ENCODE data around the gene EMP3. TPM values are rescaled to one million over a fixed set of nuclear protein-coding genes. Genes with fewer than 3 reads are reported as not detected.
A peak's percentile ranks its signal among the peaks of the same experiment; 100 is the strongest.

The EMP3 gene
- total RNA-seq, 1 experiment from 2014 or later, result 171 TPM

DNA sequence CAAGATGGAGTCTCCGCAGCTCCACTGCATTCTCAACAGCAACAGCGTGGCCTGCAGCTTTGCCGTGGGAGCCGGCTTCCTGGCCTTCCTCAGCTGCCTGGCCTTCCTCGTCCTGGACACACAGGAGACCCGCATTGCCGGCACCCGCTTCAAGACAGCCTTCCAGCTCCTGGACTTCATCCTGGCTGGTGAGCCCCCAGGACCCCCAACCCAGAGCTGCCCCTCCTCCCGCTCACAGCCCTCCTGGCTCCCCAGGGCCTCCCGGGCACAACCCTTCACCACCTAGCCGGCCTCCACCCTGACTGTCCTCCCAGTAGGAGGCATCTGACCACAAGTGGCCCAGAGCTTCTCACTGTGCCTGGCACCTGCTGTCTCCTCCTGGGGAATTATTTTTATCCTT, 48.2 kb downstream of the EMP3 start:
- no peak overlapping the region for H3K4me3 ChIP-seq (ENCODE audit: low read depth in 2 of 2, low read length in 2 of 2)
- in situ Hi-C loops (cut with HindIII; ENCODE audit: low pct_unique_long_range_greater_than_20kb, low sequenced_read_pairs) (no loop called here), intact Hi-C loops (cut with micrococcal nuclease; ENCODE audit: unreplicated experiment) (no loop called here)
- no peaks in the 10 kb centered on the region for H3K9me3 ChIP-seq (ENCODE audit: control insufficient read depth, insufficient read depth, low read depth, low read length)
- POLR2A ChIA-PET, result interaction anchor here (0.6 kb wide), 2 partner anchors 49 to 181 kb away, joined by 3 to 8 read pairs; no protein-coding TSS in a partner anchor
- ATAC-seq (0 out of 2 replicates have a peak, but pooled peaks have one; percentile 18), DNase-seq (ENCODE audit: low read depth, low spot score) (no peak)
- H3K27ac ChIP-seq (ENCODE audit: low read length), result no peak overlapping the region
- H3K36me3 ChIP-seq (ENCODE audit: control insufficient read depth, insufficient read depth, low read length), result no peaks in the 10 kb centered on the region
- H3K27me3 ChIP-seq (ENCODE audit: control insufficient read depth, insufficient read depth, low read length), result no peaks in the 10 kb centered on the region
- no TSS peak for BruUV-seq (replicated peaks)
- TF ChIP-seq POLR2AphosphoS5 (IDR thresholded peaks at IDR 0.05; ENCODE audit: low read depth, low read length) (no peak), SIN3A (IDR thresholded peaks at IDR 0.05; ENCODE audit: borderline replicate concordance, insufficient read depth, low read depth, low read length) (no peak), TCF7L2 (IDR thresholded peaks at IDR 0.05; ENCODE audit: low read depth, low read length) (no peak)
- TF ChIP-seq, protein P1, sequence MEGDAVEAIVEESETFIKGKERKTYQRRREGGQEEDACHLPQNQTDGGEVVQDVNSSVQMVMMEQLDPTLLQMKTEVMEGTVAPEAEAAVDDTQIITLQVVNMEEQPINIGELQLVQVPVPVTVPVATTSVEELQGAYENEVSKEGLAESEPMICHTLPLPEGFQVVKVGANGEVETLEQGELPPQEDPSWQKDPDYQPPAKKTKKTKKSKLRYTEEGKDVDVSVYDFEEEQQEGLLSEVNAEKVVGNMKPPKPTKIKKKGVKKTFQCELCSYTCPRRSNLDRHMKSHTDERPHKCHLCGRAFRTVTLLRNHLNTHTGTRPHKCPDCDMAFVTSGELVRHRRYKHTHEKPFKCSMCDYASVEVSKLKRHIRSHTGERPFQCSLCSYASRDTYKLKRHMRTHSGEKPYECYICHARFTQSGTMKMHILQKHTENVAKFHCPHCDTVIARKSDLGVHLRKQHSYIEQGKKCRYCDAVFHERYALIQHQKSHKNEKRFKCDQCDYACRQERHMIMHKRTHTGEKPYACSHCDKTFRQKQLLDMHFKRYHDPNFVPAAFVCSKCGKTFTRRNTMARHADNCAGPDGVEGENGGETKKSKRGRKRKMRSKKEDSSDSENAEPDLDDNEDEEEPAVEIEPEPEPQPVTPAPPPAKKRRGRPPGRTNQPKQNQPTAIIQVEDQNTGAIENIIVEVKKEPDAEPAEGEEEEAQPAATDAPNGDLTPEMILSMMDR (IDR thresholded peaks at IDR 0.05), result no peak
- TF ChIP-seq, protein P2, sequence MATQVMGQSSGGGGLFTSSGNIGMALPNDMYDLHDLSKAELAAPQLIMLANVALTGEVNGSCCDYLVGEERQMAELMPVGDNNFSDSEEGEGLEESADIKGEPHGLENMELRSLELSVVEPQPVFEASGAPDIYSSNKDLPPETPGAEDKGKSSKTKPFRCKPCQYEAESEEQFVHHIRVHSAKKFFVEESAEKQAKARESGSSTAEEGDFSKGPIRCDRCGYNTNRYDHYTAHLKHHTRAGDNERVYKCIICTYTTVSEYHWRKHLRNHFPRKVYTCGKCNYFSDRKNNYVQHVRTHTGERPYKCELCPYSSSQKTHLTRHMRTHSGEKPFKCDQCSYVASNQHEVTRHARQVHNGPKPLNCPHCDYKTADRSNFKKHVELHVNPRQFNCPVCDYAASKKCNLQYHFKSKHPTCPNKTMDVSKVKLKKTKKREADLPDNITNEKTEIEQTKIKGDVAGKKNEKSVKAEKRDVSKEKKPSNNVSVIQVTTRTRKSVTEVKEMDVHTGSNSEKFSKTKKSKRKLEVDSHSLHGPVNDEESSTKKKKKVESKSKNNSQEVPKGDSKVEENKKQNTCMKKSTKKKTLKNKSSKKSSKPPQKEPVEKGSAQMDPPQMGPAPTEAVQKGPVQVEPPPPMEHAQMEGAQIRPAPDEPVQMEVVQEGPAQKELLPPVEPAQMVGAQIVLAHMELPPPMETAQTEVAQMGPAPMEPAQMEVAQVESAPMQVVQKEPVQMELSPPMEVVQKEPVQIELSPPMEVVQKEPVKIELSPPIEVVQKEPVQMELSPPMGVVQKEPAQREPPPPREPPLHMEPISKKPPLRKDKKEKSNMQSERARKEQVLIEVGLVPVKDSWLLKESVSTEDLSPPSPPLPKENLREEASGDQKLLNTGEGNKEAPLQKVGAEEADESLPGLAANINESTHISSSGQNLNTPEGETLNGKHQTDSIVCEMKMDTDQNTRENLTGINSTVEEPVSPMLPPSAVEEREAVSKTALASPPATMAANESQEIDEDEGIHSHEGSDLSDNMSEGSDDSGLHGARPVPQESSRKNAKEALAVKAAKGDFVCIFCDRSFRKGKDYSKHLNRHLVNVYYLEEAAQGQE (IDR thresholded peaks at IDR 0.05; ENCODE audit: insufficient read depth in 1 of 2, low read depth in 2 of 2, low read length in 1 of 2), result no peak
- no peaks in the 10 kb centered on the region for H3K4me1 ChIP-seq (ENCODE audit: control insufficient read depth, insufficient read depth, low read length)
- CTCF ChIA-PET, result no interaction called here

DNA sequence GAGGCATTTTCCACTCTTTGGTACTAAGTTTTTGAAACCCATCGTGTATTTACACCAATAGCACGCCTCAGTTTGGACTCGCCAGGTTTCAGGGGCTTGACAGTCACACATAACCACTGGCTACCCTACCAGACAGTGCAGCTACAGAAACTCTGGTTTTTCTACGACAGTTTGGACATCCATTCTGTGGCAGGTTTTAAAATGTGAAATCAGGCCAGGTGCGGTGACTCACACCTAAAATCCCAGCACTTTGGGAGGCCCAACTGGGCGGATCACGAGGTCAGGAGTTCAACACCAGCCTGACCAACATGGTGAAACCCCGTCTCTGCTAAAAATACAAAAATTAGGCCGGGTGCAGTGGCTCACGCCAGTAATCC, 52.8 kb downstream of the EMP3 start:
- Histone ChIP-seq H3K4me1 (ENCODE audit: control insufficient read depth, insufficient read depth, low read length) (no peaks in the 10 kb centered on the region), H3K27ac (ENCODE audit: low read length) (no peak overlapping the region), H3K4me3 (ENCODE audit: low read depth in 2 of 2, low read length in 2 of 2) (no peak overlapping the region), H3K27me3 (ENCODE audit: control insufficient read depth, insufficient read depth, low read length) (no peaks in the 10 kb centered on the region), H3K36me3 (ENCODE audit: control insufficient read depth, insufficient read depth, low read length) (no peaks in the 10 kb centered on the region), H3K9me3 (ENCODE audit: control insufficient read depth, insufficient read depth, low read depth, low read length) (no peaks in the 10 kb centered on the region)
- TF ChIP-seq SIN3A (IDR thresholded peaks at IDR 0.05; ENCODE audit: borderline replicate concordance, insufficient read depth, low read depth, low read length) (no peak), POLR2AphosphoS5 (IDR thresholded peaks at IDR 0.05; ENCODE audit: low read depth, low read length) (no peak), TCF7L2 (IDR thresholded peaks at IDR 0.05; ENCODE audit: low read depth, low read length) (no peak)
- TF ChIP-seq, protein P2 (IDR thresholded peaks at IDR 0.05; ENCODE audit: insufficient read depth in 1 of 2, low read depth in 2 of 2, low read length in 1 of 2), result no peak
- TF ChIP-seq, protein P1 (IDR thresholded peaks at IDR 0.05), result no peak
- intact Hi-C loops (cut with micrococcal nuclease; ENCODE audit: unreplicated experiment) (no loop called here), in situ Hi-C loops (cut with HindIII; ENCODE audit: low pct_unique_long_range_greater_than_20kb, low sequenced_read_pairs) (no loop called here)
- ChIA-PET POLR2A (no interaction called here), CTCF (no interaction called here)
- ATAC-seq, result no peak
- no peak for DNase-seq (ENCODE audit: low read depth, low spot score)
- BruUV-seq (replicated peaks), result no TSS peak
